HL-60 (cell line): ENCODE measurements around the gene EFNA5.

Experiments
- DNase-seq, 2 experiments: peaks; one replicate each; pipeline ENCODE4 v3.0.0-alpha.2; 2010 to 2020; ENCODE audit warnings: low read depth in 1 of 2, low spot score in 1 of 2
- H3K27ac ChIP-seq: fragments of 250-450 bp; sonication (Bioruptor Pico); replicated peaks from 2 replicates; pipeline ENCODE4 v1.5.1; 2020; ENCODE audit warnings: mild to moderate bottlenecking, moderate library complexity
- H3K27me3 ChIP-seq: fragments of 250-450 bp; sonication (Bioruptor Pico); 2 replicates; pipeline ENCODE4 v1.5.1; 2021; ENCODE audit warnings: mild to moderate bottlenecking, moderate library complexity; ENCODE audit not compliant: insufficient read depth, poor library complexity, severe bottlenecking
- H3K4me3 ChIP-seq: replicated peaks from 2 replicates; pipeline ENCODE4 v1.5.1; 2011; ENCODE audit warnings: mild to moderate bottlenecking, control low read depth, low read length; ENCODE audit not compliant: insufficient read depth
- GABPA ChIP-seq: IDR thresholded peaks from 2 replicates; pipeline ENCODE4 v1.6.1; 2012; ENCODE audit warnings: low read depth
- POLR2AphosphoS5 ChIP-seq: IDR thresholded peaks from 2 replicates; pipeline ENCODE4 v1.6.1; 2012; ENCODE audit warnings: low read depth
- SPI1 ChIP-seq: IDR thresholded peaks from 2 replicates; pipeline ENCODE4 v1.6.1; 2012; ENCODE audit warnings: low read depth, mild to moderate bottlenecking, borderline replicate concordance
- TF ChIP-seq, protein P1 (sequence below): IDR thresholded peaks from 2 replicates; pipeline ENCODE4 v1.6.1; 2012; ENCODE audit warnings: low read depth; ENCODE audit not compliant: insufficient replicate concordance
- TF ChIP-seq, protein P2 (sequence below): IDR thresholded peaks from one replicate; pipeline ENCODE4 v1.5.1; 2011; ENCODE audit warnings: low read length, control low read depth, inconsistent platforms; ENCODE audit not compliant: insufficient read depth

EFNA5 gene

DNA sequence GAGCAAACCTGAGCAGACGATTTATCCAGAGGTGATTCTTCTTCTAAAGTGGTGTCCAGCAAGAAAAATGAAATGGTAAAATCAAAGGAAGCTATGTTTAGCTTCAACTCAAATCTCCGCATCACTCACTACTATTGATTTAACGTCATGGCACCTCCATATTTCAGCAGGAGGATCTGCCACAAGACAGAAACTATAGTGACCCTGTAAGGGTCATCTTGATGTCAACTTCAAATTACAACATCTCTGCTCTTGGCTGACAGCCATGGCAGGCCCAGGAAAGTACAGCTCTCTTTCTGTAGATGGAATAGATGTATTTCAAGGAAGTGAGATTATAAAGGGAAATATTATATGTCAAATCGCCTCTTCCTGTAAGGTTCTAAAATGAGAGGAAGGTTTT lies 10.1 kb upstream of the EFNA5 start:
- Histone ChIP-seq H3K27ac (no peak overlapping the region), H3K27me3 (no peaks in the 10 kb centered on the region), H3K4me3 (no peak overlapping the region)
- DNase-seq, result no peak
- TF ChIP-seq POLR2AphosphoS5 (no peak), SPI1 (no peak), GABPA (no peak)
- TF ChIP-seq, protein P1, sequence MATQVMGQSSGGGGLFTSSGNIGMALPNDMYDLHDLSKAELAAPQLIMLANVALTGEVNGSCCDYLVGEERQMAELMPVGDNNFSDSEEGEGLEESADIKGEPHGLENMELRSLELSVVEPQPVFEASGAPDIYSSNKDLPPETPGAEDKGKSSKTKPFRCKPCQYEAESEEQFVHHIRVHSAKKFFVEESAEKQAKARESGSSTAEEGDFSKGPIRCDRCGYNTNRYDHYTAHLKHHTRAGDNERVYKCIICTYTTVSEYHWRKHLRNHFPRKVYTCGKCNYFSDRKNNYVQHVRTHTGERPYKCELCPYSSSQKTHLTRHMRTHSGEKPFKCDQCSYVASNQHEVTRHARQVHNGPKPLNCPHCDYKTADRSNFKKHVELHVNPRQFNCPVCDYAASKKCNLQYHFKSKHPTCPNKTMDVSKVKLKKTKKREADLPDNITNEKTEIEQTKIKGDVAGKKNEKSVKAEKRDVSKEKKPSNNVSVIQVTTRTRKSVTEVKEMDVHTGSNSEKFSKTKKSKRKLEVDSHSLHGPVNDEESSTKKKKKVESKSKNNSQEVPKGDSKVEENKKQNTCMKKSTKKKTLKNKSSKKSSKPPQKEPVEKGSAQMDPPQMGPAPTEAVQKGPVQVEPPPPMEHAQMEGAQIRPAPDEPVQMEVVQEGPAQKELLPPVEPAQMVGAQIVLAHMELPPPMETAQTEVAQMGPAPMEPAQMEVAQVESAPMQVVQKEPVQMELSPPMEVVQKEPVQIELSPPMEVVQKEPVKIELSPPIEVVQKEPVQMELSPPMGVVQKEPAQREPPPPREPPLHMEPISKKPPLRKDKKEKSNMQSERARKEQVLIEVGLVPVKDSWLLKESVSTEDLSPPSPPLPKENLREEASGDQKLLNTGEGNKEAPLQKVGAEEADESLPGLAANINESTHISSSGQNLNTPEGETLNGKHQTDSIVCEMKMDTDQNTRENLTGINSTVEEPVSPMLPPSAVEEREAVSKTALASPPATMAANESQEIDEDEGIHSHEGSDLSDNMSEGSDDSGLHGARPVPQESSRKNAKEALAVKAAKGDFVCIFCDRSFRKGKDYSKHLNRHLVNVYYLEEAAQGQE, result no peak
- TF ChIP-seq, protein P2, sequence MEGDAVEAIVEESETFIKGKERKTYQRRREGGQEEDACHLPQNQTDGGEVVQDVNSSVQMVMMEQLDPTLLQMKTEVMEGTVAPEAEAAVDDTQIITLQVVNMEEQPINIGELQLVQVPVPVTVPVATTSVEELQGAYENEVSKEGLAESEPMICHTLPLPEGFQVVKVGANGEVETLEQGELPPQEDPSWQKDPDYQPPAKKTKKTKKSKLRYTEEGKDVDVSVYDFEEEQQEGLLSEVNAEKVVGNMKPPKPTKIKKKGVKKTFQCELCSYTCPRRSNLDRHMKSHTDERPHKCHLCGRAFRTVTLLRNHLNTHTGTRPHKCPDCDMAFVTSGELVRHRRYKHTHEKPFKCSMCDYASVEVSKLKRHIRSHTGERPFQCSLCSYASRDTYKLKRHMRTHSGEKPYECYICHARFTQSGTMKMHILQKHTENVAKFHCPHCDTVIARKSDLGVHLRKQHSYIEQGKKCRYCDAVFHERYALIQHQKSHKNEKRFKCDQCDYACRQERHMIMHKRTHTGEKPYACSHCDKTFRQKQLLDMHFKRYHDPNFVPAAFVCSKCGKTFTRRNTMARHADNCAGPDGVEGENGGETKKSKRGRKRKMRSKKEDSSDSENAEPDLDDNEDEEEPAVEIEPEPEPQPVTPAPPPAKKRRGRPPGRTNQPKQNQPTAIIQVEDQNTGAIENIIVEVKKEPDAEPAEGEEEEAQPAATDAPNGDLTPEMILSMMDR, result no peak

DNA sequence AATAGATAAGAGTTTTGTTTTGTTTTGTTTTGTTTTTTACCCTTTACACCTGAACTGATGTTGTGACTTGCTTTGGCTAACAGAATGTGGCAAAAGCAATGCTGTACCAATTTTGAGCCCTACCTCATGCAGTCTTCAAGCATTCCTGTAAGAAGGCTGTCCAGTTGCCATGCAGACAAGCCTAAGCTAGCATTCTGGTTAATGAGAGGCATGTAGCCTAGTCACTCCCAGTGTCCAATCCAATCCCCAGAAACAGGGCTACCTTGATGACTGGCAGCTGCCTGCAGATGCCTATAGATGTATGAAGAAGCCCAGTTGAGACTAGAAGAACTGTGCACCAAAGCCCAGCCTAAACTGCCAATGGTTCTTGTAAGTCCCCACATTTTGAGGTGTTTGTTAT lies 9.4 kb upstream of the EFNA5 start:
- Histone ChIP-seq H3K27me3 (no peaks in the 10 kb centered on the region), H3K27ac (no peak overlapping the region), H3K4me3 (no peak overlapping the region)
- TF ChIP-seq GABPA (no peak), SPI1 (no peak), POLR2AphosphoS5 (no peak)
- TF ChIP-seq, protein P1, result no peak
- TF ChIP-seq, protein P2, result no peak
- no peak for DNase-seq

DNA sequence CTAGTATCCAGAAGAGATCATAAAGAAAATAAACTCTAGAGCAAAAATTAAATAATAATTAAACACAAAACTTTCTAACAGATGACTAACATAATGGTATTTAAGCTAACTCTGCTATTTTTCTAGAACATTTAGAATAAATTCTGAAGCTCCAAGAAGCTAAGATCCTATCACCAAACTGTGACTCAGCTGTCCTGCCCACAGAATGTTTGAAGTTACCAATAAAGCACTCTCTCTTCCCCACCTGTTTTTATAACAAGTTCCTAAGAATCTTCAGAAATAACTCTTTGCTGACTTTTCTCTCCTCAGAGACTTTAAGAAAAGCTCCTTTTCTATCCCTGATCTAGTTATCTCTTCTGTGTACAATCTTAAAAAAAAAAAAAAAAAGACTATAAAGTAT lies 6.0 kb upstream of the EFNA5 start:
- peaks cover 4% of the 10 kb centered on the region for H3K27me3 ChIP-seq
- H3K4me3 ChIP-seq, result no peak overlapping the region
- no peak overlapping the region for H3K27ac ChIP-seq
- TF ChIP-seq POLR2AphosphoS5 (no peak), SPI1 (no peak), GABPA (no peak)
- TF ChIP-seq, protein P1, result no peak
- no peak for DNase-seq

DNA sequence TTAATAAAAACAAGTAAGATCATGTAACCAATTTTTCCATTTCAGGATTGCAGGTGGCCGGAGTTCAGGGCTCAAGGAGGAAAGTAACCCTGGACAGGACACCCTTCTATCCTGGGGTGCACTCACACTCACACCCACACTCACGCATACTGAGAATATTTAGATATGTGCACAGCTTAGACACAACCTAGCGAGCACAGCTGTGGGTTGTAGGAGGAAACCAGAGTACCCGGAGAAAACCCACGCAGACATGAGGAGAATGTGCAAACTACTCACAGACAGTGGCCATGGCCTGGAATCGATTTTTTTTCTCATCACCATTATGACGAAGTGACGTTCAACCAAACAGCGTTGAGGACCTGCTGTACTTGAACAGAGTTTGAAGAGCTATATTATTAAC lies 4.5 kb upstream of the EFNA5 start:
- Histone ChIP-seq H3K27me3 (peaks cover 13% of the 10 kb centered on the region), H3K27ac (no peak overlapping the region), H3K4me3 (no peak overlapping the region)
- TF ChIP-seq GABPA (no peak), POLR2AphosphoS5 (no peak), SPI1 (no peak)
- TF ChIP-seq, protein P1, result no peak
- TF ChIP-seq, protein P2, result no peak
- DNase-seq, result no peak
